Testis (tissue), 2 donors: ENCODE results near the gene MAN1A2.

ENCODE experiments used
- CTCF ChIP-seq, 3 experiments: fragments of 450-650 bp in 2 of 3; fragments of 200-600 bp in 1 of 3; sonication (generic) in 1 of 3; IDR thresholded peaks; one replicate each; pipeline ENCODE4 v1.5.1; 2016 to 2019; ENCODE audit warnings: antibody characterized with exemption in 3 of 3, mild to moderate bottlenecking in 2 of 3, moderate library complexity in 1 of 3
- POLR2A ChIP-seq: fragments of 450-650 bp; IDR thresholded peaks from one replicate; pipeline ENCODE4 v1.6.1; 2017; ENCODE audit warnings: antibody characterized with exemption, mild to moderate bottlenecking, moderate library complexity

GRCh38 chr1:117375327-117375726 is 8.1 kb downstream of the MAN1A2 start:
- no peak for TF ChIP-seq CTCF (IDR thresholded peaks at IDR 0.05)
- TF ChIP-seq POLR2A, result no peak
